DOHH2 (cell line): ENCODE results near the gene GDE1.

Experiments
- H3F3A ChIP-seq: fragments of 200-600 bp; sonication (generic), shearing (Covaris generic); 2 replicates; pipeline ENCODE4 v1.6.0; 2016; ENCODE audit warnings: antibody characterized with exemption, mild to moderate bottlenecking; ENCODE audit not compliant: control insufficient read depth, insufficient read depth
- H3K27ac ChIP-seq: fragments of 200-600 bp; sonication (generic); 2 replicates; pipeline ENCODE4 v1.5.1; 2014; ENCODE audit warnings: low read depth, mild to moderate bottlenecking, low read length, moderate library complexity
- H3K27me3 ChIP-seq: fragments of 200-600 bp; sonication (generic); 2 replicates; pipeline ENCODE4 v1.6.1; 2014; ENCODE audit warnings: mild to moderate bottlenecking, low read length, mixed read lengths; ENCODE audit not compliant: control insufficient read depth
- H3K36me3 ChIP-seq: fragments of 200-600 bp; sonication (generic); 2 replicates; pipeline ENCODE4 v1.6.1; 2014; ENCODE audit warnings: mild to moderate bottlenecking, low read length, moderate library complexity, mixed read lengths; ENCODE audit not compliant: control insufficient read depth
- H3K4me1 ChIP-seq: fragments of 200-600 bp; sonication (generic); 2 replicates; pipeline ENCODE4 v1.6.1; 2014; ENCODE audit warnings: mild to moderate bottlenecking, low read length, mixed read lengths; ENCODE audit not compliant: control insufficient read depth
- H3K4me2 ChIP-seq: fragments of 200-600 bp; sonication (generic); 2 replicates; pipeline ENCODE4 v1.6.0; 2014; ENCODE audit warnings: mild to moderate bottlenecking, low read length, moderate library complexity
- H3K4me3 ChIP-seq: fragments of 200-600 bp; sonication (generic); 2 replicates; pipeline ENCODE4 v1.5.1; 2014; ENCODE audit warnings: mild to moderate bottlenecking, low read length, mixed read lengths
- H3K79me2 ChIP-seq: fragments of 200-600 bp; sonication (generic); 2 replicates; pipeline ENCODE4 v1.6.1; 2014; ENCODE audit warnings: mild to moderate bottlenecking, low read length, mixed read lengths; ENCODE audit not compliant: control insufficient read depth
- H3K9me2 ChIP-seq: fragments of 200-600 bp; sonication (generic); replicated peaks from 2 replicates; pipeline ENCODE4 v1.6.1; 2014; ENCODE audit warnings: mild to moderate bottlenecking, low read length, mixed read lengths; ENCODE audit not compliant: control insufficient read depth
- H3K9me3 ChIP-seq: fragments of 200-600 bp; sonication (generic); 2 replicates; pipeline ENCODE4 v1.6.1; 2014; ENCODE audit warnings: antibody characterized with exemption, low read length, mixed read lengths; ENCODE audit not compliant: control insufficient read depth, insufficient read depth
- H4K20me1 ChIP-seq: fragments of 200-600 bp; sonication (generic); 2 replicates; pipeline ENCODE4 v1.6.0; 2014; ENCODE audit warnings: low read depth, mild to moderate bottlenecking, antibody characterized with exemption, low read length, moderate library complexity; ENCODE audit not compliant: control insufficient read depth, insufficient read depth
- EZH2phosphoT487 ChIP-seq: fragments of 200-600 bp; sonication (generic); IDR thresholded peaks from 2 replicates; pipeline ENCODE4 v1.6.1; 2017; ENCODE audit warnings: borderline replicate concordance, mild to moderate bottlenecking, antibody characterized with exemption, low read length, moderate library complexity, mixed read lengths
- TF ChIP-seq, protein P1 (sequence below): fragments of 200-600 bp; sonication (generic); IDR thresholded peaks from one replicate; pipeline ENCODE4 v1.5.1; 2014; ENCODE audit warnings: antibody characterized with exemption, mild to moderate bottlenecking, low read depth, low read length; ENCODE audit not compliant: poor library complexity, severe bottlenecking

The GDE1 gene

GRCh38 chr16:19505600-19506303 is 16.1 kb downstream of the GDE1 start:
- no peaks in the 10 kb centered on the region for H3K27me3 ChIP-seq
- H3K9me3 ChIP-seq = no peaks in the 10 kb centered on the region
- H3K9me2 ChIP-seq = no peaks in the 10 kb centered on the region
- H4K20me1 ChIP-seq = no peaks in the 10 kb centered on the region
- no peak overlapping the region for H3K4me2 ChIP-seq
- no peak overlapping the region for H3K4me3 ChIP-seq
- H3K79me2 ChIP-seq = no peaks in the 10 kb centered on the region
- no peak for TF ChIP-seq EZH2phosphoT487
- TF ChIP-seq, protein P1, sequence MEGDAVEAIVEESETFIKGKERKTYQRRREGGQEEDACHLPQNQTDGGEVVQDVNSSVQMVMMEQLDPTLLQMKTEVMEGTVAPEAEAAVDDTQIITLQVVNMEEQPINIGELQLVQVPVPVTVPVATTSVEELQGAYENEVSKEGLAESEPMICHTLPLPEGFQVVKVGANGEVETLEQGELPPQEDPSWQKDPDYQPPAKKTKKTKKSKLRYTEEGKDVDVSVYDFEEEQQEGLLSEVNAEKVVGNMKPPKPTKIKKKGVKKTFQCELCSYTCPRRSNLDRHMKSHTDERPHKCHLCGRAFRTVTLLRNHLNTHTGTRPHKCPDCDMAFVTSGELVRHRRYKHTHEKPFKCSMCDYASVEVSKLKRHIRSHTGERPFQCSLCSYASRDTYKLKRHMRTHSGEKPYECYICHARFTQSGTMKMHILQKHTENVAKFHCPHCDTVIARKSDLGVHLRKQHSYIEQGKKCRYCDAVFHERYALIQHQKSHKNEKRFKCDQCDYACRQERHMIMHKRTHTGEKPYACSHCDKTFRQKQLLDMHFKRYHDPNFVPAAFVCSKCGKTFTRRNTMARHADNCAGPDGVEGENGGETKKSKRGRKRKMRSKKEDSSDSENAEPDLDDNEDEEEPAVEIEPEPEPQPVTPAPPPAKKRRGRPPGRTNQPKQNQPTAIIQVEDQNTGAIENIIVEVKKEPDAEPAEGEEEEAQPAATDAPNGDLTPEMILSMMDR = no peak
- H3K4me1 ChIP-seq = no peaks in the 10 kb centered on the region
- peaks cover 75% of the 10 kb centered on the region for H3K36me3 ChIP-seq
- no peaks in the 10 kb centered on the region for H3F3A ChIP-seq
- H3K27ac ChIP-seq = no peak overlapping the region

- Histone ChIP-seq H3K4me2 (no peak overlapping the region), H3F3A (no peaks in the 10 kb centered on the region), H3K79me2 (no peaks in the 10 kb centered on the region), H3K9me2 (no peaks in the 10 kb centered on the region), H4K20me1 (no peaks in the 10 kb centered on the region), H3K9me3 (no peaks in the 10 kb centered on the region), H3K36me3 (peaks cover 71% of the 10 kb centered on the region), H3K27me3 (no peaks in the 10 kb centered on the region), H3K4me3 (no peak overlapping the region), H3K4me1 (no peaks in the 10 kb centered on the region), H3K27ac (no peak overlapping the region)
- TF ChIP-seq, protein P1 = no peak
- no peak for TF ChIP-seq EZH2phosphoT487
These were observed 18.3 kb downstream of the GDE1 start for GRCh38 chr16:19503461-19504075.

GRCh38 chr16:19502395-19503131 is 19.3 kb downstream of the GDE1 start:
- no peaks in the 10 kb centered on the region for H3K4me1 ChIP-seq
- no peak overlapping the region for H3K4me2 ChIP-seq
- TF ChIP-seq, protein P1 = peak; percentile 74
- TF ChIP-seq EZH2phosphoT487 = no peak
- no peaks in the 10 kb centered on the region for H3K27me3 ChIP-seq
- no peaks in the 10 kb centered on the region for H3K79me2 ChIP-seq
- no peaks in the 10 kb centered on the region for H3F3A ChIP-seq
- H3K36me3 ChIP-seq = peaks cover 61% of the 10 kb centered on the region
- H4K20me1 ChIP-seq = no peaks in the 10 kb centered on the region
- H3K27ac ChIP-seq = no peak overlapping the region
- no peak overlapping the region for H3K4me3 ChIP-seq
- H3K9me2 ChIP-seq = no peaks in the 10 kb centered on the region
- no peaks in the 10 kb centered on the region for H3K9me3 ChIP-seq
